ENCODE data around the gene YTHDC2. TPM values are rescaled to one million over a fixed set of nuclear protein-coding genes. Genes with fewer than 3 reads are reported as not detected.

YTHDC2 gene
- total RNA-seq, 6 donors from 2014 or later = 18.3 to 32.9 (median 21.6) TPM

- H3K4me3 ChIP-seq = no peak overlapping the region
- 79 to 80% methylated on average over 5 of the region's 5 CpGs for WGBS, 2 donors
- DNase-seq (no peak), ATAC-seq (ENCODE audit: low FRiP score in 2 of 2) (no peak)
- no peaks in the 10 kb centered on the region for H3K36me3 ChIP-seq
- H3K9me3 ChIP-seq = no peaks in the 10 kb centered on the region
- TF ChIP-seq POLR2AphosphoS5 (IDR thresholded peaks at IDR 0.05) (no peak), EP300 (IDR thresholded peaks at IDR 0.05) (no peak), POLR2A (IDR thresholded peaks at IDR 0.05) (no peak)
- TF ChIP-seq, protein P1, sequence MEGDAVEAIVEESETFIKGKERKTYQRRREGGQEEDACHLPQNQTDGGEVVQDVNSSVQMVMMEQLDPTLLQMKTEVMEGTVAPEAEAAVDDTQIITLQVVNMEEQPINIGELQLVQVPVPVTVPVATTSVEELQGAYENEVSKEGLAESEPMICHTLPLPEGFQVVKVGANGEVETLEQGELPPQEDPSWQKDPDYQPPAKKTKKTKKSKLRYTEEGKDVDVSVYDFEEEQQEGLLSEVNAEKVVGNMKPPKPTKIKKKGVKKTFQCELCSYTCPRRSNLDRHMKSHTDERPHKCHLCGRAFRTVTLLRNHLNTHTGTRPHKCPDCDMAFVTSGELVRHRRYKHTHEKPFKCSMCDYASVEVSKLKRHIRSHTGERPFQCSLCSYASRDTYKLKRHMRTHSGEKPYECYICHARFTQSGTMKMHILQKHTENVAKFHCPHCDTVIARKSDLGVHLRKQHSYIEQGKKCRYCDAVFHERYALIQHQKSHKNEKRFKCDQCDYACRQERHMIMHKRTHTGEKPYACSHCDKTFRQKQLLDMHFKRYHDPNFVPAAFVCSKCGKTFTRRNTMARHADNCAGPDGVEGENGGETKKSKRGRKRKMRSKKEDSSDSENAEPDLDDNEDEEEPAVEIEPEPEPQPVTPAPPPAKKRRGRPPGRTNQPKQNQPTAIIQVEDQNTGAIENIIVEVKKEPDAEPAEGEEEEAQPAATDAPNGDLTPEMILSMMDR (IDR thresholded peaks at IDR 0.05) = no peak
- H3K27me3 ChIP-seq = no peaks in the 10 kb centered on the region
- H3K27ac ChIP-seq = no peak overlapping the region
- no peaks in the 10 kb centered on the region for H3K4me1 ChIP-seq
Measured at GRCh38 chr5:113505181-113505580, 8.3 kb upstream of the YTHDC2 start.

DNA sequence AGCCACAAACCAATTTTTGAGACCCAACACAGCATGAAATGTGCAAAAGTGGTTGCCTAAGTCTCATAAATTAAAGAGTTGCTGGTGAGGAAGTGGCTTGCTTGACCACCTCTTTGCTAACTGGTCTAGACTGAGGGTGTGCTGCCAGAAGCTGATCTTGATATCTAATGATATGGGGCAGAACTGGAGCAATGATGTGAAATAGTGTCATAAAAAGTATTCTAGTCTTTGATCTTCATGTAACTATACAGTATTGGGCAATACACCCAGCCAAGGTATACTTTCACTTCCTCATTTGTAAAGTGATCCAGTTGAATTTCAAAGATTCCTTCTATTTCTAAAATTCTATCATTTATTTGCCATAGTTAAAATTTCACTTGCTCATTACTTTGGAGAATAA, 5.9 kb upstream of the YTHDC2 start:
- no peak for TF ChIP-seq POLR2AphosphoS5 (IDR thresholded peaks at IDR 0.05)
- TF ChIP-seq EP300 (IDR thresholded peaks at IDR 0.05) = no peak
- no peak for TF ChIP-seq POLR2A (IDR thresholded peaks at IDR 0.05)
- TF ChIP-seq, protein P1 (IDR thresholded peaks at IDR 0.05) = no peak
- Histone ChIP-seq H3K27me3 (no peaks in the 10 kb centered on the region), H3K4me1 (no peaks in the 10 kb centered on the region), H3K4me3 (no peak overlapping the region), H3K27ac (no peak overlapping the region), H3K36me3 (no peaks in the 10 kb centered on the region), H3K9me3 (no peaks in the 10 kb centered on the region)
- no peak for DNase-seq
- ATAC-seq (ENCODE audit: low FRiP score in 2 of 2) = no peak

- Histone ChIP-seq H3K27me3 (no peaks in the 10 kb centered on the region), H3K4me1 (peaks cover 0 to 5% (median 5%) of the 10 kb centered on the region in 4 donors), H3K9me3 (no peaks in the 10 kb centered on the region), H3K27ac (no peak overlapping the region), H3K36me3 (no peaks in the 10 kb centered on the region), H3K4me3 (no peak overlapping the region)
- no peak for DNase-seq
- TF ChIP-seq, protein P1 (IDR thresholded peaks at IDR 0.05) = no peak
- no peak for TF ChIP-seq POLR2AphosphoS5 (IDR thresholded peaks at IDR 0.05)
- no peak for ATAC-seq (ENCODE audit: low FRiP score in 2 of 2)
Measured at GRCh38 chr5:113508756-113509155, 4.7 kb upstream of the YTHDC2 start.

DNA sequence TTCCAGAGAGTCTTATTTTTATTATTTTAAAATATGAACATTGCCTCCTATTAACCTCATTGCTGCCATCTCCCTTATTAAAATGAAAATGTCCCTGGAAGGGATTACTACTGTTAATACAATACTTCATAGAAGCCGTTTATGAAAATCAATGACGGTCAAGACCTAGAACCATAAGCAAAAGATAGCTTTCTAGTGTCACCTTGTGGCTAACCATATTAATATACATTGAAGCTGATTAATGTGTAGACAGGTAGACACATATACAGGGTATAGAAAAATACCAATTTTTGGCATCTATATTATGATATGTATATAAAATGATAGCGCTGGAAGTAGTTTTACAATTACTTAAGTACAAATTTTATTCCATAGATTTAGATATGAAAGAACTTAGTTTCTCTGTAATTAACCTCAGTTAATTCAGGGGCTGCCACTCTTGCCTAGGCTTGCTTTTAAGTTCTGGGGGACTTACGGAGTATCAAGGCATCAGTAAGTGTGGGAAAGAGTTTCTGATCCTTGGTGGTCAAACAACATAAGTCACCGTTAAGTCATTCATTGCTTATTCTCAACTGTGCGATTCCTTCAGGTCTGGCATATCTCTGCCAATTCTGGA, 2.5 kb upstream of the YTHDC2 start:
- Histone ChIP-seq H3K4me3 (no peak overlapping the region), H3K36me3 (no peaks in the 10 kb centered on the region), H3K27ac (no peak overlapping the region), H3K4me1 (peaks cover 16 to 22% (median 19%) of the 10 kb centered on the region in 4 donors), H3K27me3 (no peaks in the 10 kb centered on the region), H3K9me3 (no peaks in the 10 kb centered on the region)
- 59 to 61% methylated on average over 6 of the region's 6 CpGs for WGBS, 2 donors
- TF ChIP-seq EP300 (IDR thresholded peaks at IDR 0.05) (no peak), POLR2AphosphoS5 (IDR thresholded peaks at IDR 0.05) (no peak)
- TF ChIP-seq, protein P1 (IDR thresholded peaks at IDR 0.05) = peak in 3 of 6 experiments; percentile 38 to 45 (median 42)
- ATAC-seq (ENCODE audit: low FRiP score in 2 of 2) = no peak
- DNase-seq = no peak

GRCh38 chr5:113512341-113512740, 1.2 kb upstream of the YTHDC2 start:
- Histone ChIP-seq H3K27ac (no peak overlapping the region), H3K4me3 (no peak overlapping the region), H3K36me3 (no peaks in the 10 kb centered on the region), H3K9me3 (no peaks in the 10 kb centered on the region), H3K27me3 (no peaks in the 10 kb centered on the region), H3K4me1 (peaks cover 16 to 26% (median 21%) of the 10 kb centered on the region in 4 donors)
- 93 to 94% methylated on average over 3 of the region's 3 CpGs for WGBS, 2 donors
- DNase-seq (no peak), ATAC-seq (ENCODE audit: low FRiP score in 2 of 2) (no peak)
- TF ChIP-seq EP300 (IDR thresholded peaks at IDR 0.05) (no peak), POLR2AphosphoS5 (IDR thresholded peaks at IDR 0.05) (no peak), POLR2A (IDR thresholded peaks at IDR 0.05) (no peak)
- TF ChIP-seq, protein P1 (IDR thresholded peaks at IDR 0.05) = no peak

Data from upper lobe of left lung (tissue), 6 donors.